ENCODE results near the gene ZNF224. TPM values are rescaled to one million over a fixed set of nuclear protein-coding genes. Genes with fewer than 3 reads are reported as not detected.

The ZNF224 gene
- total and polyA plus RNA-seq, 2 of the 13 experiments (the other 11 are each of a cell fraction or from before 2014, with no cell fraction given): 13.0 to 16.1 TPM

GRCh38 chr19:44061038-44061437, 33.1 kb upstream of the ZNF224 start (continued):
- TF ChIP-seq SP4 (CRISPR knock-in tag; IDR thresholded peaks at IDR 0.05) (no peak), NCOA5 (CRISPR knock-in tag; IDR thresholded peaks at IDR 0.05) (no peak), ZNF567 (CRISPR knock-in tag; IDR thresholded peaks at IDR 0.05; ENCODE audit: borderline replicate concordance) (no peak), ZNF713 (CRISPR knock-in tag; IDR thresholded peaks at IDR 0.05) (no peak), ELK4 (CRISPR knock-in tag; IDR thresholded peaks at IDR 0.05; ENCODE audit: borderline replicate concordance) (no peak), SMARCC2 (IDR thresholded peaks at IDR 0.05) (no peak), JUN (CRISPR knock-in tag; IDR thresholded peaks at IDR 0.05) (no peak)
- TF ChIP-seq, protein P1, sequence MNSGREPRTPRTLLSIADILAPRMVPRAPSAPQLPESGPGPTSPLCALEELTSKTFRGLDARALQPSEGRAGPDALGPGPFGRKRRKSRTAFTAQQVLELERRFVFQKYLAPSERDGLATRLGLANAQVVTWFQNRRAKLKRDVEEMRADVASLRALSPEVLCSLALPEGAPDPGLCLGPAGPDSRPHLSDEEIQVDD (CRISPR knock-in tag; IDR thresholded peaks at IDR 0.05; ENCODE audit: borderline replicate concordance): no peak

GRCh38 chr19:44066305-44066704, 27.9 kb upstream of the ZNF224 start:
- Histone ChIP-seq H2AFZ (ENCODE audit: low read length) (no peak overlapping the region), H3K27ac (ENCODE audit: extremely low read length, insufficient read depth, low read length) (no peak overlapping the region), H3K79me2 (ENCODE audit: insufficient read depth, low read length) (no peaks in the 10 kb centered on the region), H3K4me2 (ENCODE audit: low read depth, low read length) (no peak overlapping the region), H3K4me3 (replicated peaks in 1 of 3; ENCODE audit: insufficient read depth in 1 of 3, low read depth in 2 of 3, low read length in 3 of 3) (no peak overlapping the region), H4K20me1 (ENCODE audit: insufficient read depth, low read length) (no peaks in the 10 kb centered on the region), H3K27me3 (ENCODE audit: control insufficient read depth in 1 of 2, insufficient read depth in 2 of 2, low read length in 2 of 2) (no peaks in the 10 kb centered on the region), H3K36me3 (replicated peaks in 1 of 2; ENCODE audit: control insufficient read depth in 1 of 2, insufficient read depth in 2 of 2, low read length in 2 of 2) (peaks cover 7 to 23% of the 10 kb centered on the region in 2 experiments; a peak in 4 of 5 replicates), H3K9me3 (ENCODE audit: low read length) (no peaks in the 10 kb centered on the region), H3K9ac (ENCODE audit: insufficient read depth, low read depth, low read length) (no peak overlapping the region), H3K4me1 (ENCODE audit: insufficient read depth, low read length) (peaks cover 15% of the 10 kb centered on the region)
- BruUV-seq (replicated peaks): no TSS peak
- 51% methylated on average over 3 of the region's 3 CpGs for WGBS (ENCODE audit: low lambda C conversion rate)
- no peak for ATAC-seq
- peak; percentile 42 for DNase-seq (ENCODE audit: low spot score)
- ChIA-PET POLR2A (no interaction called here), CTCF (ENCODE audit: low intra/inter-chr PET ratio, low total read pairs) (no interaction called here)
- no peak for FAIRE-seq
- in situ Hi-C loops (cut with HindIII; ENCODE audit: extremely low pct_ligation_motif_present, low pct_unique_long_range_greater_than_20kb): no loop called here
- intact Hi-C loops (cut with micrococcal nuclease; ENCODE audit: unreplicated experiment): no loop called here
- TF ChIP-seq TEAD2 (CRISPR knock-in tag; IDR thresholded peaks at IDR 0.05): no peak
- TF ChIP-seq U2AF2 (IDR thresholded peaks at IDR 0.05; ENCODE audit: low read depth, low read length): no peak
- no peak for TF ChIP-seq SAFB2 (CRISPR knock-in tag; IDR thresholded peaks at IDR 0.05; ENCODE audit: borderline replicate concordance, low read depth)
- TF ChIP-seq, protein P2, sequence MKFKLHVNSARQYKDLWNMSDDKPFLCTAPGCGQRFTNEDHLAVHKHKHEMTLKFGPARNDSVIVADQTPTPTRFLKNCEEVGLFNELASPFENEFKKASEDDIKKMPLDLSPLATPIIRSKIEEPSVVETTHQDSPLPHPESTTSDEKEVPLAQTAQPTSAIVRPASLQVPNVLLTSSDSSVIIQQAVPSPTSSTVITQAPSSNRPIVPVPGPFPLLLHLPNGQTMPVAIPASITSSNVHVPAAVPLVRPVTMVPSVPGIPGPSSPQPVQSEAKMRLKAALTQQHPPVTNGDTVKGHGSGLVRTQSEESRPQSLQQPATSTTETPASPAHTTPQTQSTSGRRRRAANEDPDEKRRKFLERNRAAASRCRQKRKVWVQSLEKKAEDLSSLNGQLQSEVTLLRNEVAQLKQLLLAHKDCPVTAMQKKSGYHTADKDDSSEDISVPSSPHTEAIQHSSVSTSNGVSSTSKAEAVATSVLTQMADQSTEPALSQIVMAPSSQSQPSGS (CRISPR knock-in tag; IDR thresholded peaks at IDR 0.05): no peak
- TF ChIP-seq ZNF609 (CRISPR knock-in tag; IDR thresholded peaks at IDR 0.05; ENCODE audit: borderline replicate concordance): no peak
- TF ChIP-seq ZNF256 (CRISPR knock-in tag; conservative IDR thresholded peaks at IDR 0.05): no peak
- TF ChIP-seq NRL (CRISPR knock-in tag; IDR thresholded peaks at IDR 0.05; ENCODE audit: borderline replicate concordance): no peak
- TF ChIP-seq WIZ (CRISPR knock-in tag; IDR thresholded peaks at IDR 0.05): no peak
- no peak for TF ChIP-seq NFRKB (IDR thresholded peaks at IDR 0.05)
- TF ChIP-seq ZNF841 (CRISPR knock-in tag; IDR thresholded peaks at IDR 0.05; ENCODE audit: borderline replicate concordance): no peak

Measured in HepG2 (cell line).